Measurements from ENCODE around the gene NAT16. TPM values are rescaled to one million over a fixed set of nuclear protein-coding genes. Genes with fewer than 3 reads are reported as not detected.

NAT16 gene
- total and polyA plus RNA-seq, 9 of the 15 experiments (the other 6 are each of a cell fraction or from before 2014, with no cell fraction given) = 0.04 TPM; not detected in 8

DNA sequence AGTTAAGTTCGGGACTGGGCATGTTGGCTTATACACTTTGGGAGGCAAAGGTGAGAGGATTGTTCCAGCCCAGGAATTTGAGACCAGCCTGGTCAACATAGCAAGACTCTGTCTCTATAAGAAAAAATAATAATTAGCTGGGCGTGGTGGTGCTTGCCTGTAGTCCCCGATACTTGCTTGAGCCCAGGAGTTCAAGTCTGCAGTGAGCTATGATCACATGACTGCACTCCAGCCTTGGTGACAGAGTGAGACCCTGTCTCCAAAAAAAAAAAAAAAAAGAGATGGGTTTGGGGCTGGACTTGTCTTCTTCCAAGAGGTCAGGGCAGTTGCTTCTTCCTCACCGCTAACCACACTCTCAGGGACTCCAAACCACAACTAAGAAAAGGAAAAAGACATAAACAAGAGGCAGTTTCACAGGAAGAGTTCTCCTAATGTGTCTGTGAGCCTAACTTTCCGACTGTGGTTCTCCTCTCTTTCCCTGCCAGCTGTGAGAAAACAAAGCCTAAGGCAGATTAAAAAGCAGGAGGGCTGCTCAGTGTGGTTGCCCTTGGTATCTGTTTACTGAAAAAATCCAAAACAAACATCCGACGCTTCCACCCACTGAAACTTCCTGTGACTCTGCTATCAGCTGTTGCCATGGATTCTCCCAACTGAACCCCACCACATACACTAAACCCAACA is 55.6 kb downstream of the NAT16 start:
- FAIRE-seq = no peak
- Histone ChIP-seq H3K4me2 (ENCODE audit: insufficient read depth, low read length) (no peak overlapping the region), H3K4me3 (no peak overlapping the region), H3K4me1 (replicated peaks in 1 of 2; ENCODE audit: control insufficient read depth in 2 of 2, insufficient read depth in 2 of 2, low read length in 2 of 2) (peaks cover 30 to 42% of the 10 kb centered on the region in 2 experiments), H3K36me3 (ENCODE audit: control insufficient read depth, insufficient read depth, low read length) (no peaks in the 10 kb centered on the region), H3K9me1 (ENCODE audit: control insufficient read depth, insufficient read depth, low read length) (no peaks in the 10 kb centered on the region), H3K9me3 (replicated peaks; ENCODE audit: control insufficient read depth, insufficient read depth, low read depth, low read length) (no peaks in the 10 kb centered on the region), H3K27me3 (ENCODE audit: control insufficient read depth in 2 of 2, insufficient read depth in 2 of 2, low read length in 2 of 2) (no peaks in the 10 kb centered on the region), H3K79me2 (ENCODE audit: control insufficient read depth, insufficient read depth, low read length) (no peaks in the 10 kb centered on the region), H4K20me1 (replicated peaks; ENCODE audit: control insufficient read depth, insufficient read depth, low read length) (no peaks in the 10 kb centered on the region), H3K27ac (ENCODE audit: extremely low read depth, low read depth, low read length) (peak overlapping the region; percentile 14; the same call in 1 of the 3 replicates), H3K9ac (ENCODE audit: insufficient read depth in 1 of 2, low read depth in 2 of 2, low read length in 2 of 2) (0 out of 4 replicates have a peak overlapping the region, but pooled peaks of 1 of the 2 experiments have one; percentile 11), H2AFZ (ENCODE audit: low read depth, low read length) (peak overlapping the region; percentile 63)
- CTCF ChIA-PET (ENCODE audit: low intra/inter-chr PET ratio) = interaction anchor here (0.6 to 0.9 kb wide), 2 partner anchors 47 to 227 kb away, joined by 3 read pairs; no protein-coding TSS in a partner anchor
- intact Hi-C loops (cut with micrococcal nuclease) (no loop called here), in situ Hi-C loops (cut with MboI) (no loop called here)
- no TSS peak for BruUV-seq (replicated peaks)
- no peak for DNase-seq (ENCODE audit: extremely low read depth in 1 of 4, low spot score in 3 of 4)
- WGBS (ENCODE audit: insufficient coverage, low coverage, missing lambda C conversion rate) = 29% methylated on average over 7 of the region's 7 CpGs
- no peak for ATAC-seq
- POLR2A ChIA-PET = interaction anchor here (0.8 to 2.7 kb wide), 4 partner anchors 10 to 23 kb away, joined by 3 to 13 read pairs (median 6); no protein-coding TSS in a partner anchor
- TF ChIP-seq SMAD3 (CRISPR knock-in tag; conservative IDR thresholded peaks at IDR 0.05) = no peak
- no peak for TF ChIP-seq TAF15 (IDR thresholded peaks at IDR 0.05; ENCODE audit: low read depth, low read length)
- TF ChIP-seq NRF1 (conservative IDR thresholded peaks at IDR 0.05 in 1 of 2, IDR thresholded peaks at IDR 0.05 in 1 of 2) = no peak
- no peak; the same call in 1 of the 2 replicates for TF ChIP-seq SMARCE1 (IDR thresholded peaks at IDR 0.05)
- no peak for TF ChIP-seq SRSF9 (IDR thresholded peaks at IDR 0.05; ENCODE audit: borderline replicate concordance, low read depth, low read length)
- TF ChIP-seq ZNF584 (CRISPR knock-in tag; IDR thresholded peaks at IDR 0.05; ENCODE audit: low read depth) = peak; percentile 22; the same call in 1 of the 2 replicates
- TF ChIP-seq, protein P1, sequence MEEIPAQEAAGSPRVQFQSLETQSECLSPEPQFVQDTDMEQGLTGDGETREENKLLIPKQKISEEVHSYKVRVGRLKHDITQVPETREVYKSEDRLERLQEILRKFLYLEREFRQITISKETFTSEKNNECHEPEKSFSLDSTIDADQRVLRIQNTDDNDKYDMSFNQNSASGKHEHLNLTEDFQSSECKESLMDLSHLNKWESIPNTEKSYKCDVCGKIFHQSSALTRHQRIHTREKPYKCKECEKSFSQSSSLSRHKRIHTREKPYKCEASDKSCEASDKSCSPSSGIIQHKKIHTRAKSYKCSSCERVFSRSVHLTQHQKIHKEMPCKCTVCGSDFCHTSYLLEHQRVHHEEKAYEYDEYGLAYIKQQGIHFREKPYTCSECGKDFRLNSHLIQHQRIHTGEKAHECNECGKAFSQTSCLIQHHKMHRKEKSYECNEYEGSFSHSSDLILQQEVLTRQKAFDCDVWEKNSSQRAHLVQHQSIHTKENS (CRISPR knock-in tag; IDR thresholded peaks at IDR 0.05) = no peak
- TF ChIP-seq, protein P2, sequence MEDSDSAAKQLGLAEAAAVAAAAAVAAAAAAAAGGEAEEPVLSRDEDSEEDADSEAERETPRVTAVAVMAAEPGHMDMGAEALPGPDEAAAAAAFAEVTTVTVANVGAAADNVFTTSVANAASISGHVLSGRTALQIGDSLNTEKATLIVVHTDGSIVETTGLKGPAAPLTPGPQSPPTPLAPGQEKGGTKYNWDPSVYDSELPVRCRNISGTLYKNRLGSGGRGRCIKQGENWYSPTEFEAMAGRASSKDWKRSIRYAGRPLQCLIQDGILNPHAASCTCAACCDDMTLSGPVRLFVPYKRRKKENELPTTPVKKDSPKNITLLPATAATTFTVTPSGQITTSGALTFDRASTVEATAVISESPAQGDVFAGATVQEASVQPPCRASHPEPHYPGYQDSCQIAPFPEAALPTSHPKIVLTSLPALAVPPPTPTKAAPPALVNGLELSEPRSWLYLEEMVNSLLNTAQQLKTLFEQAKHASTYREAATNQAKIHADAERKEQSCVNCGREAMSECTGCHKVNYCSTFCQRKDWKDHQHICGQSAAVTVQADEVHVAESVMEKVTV (CRISPR knock-in tag; IDR thresholded peaks at IDR 0.05) = 0 out of 2 replicates have a peak, but pooled peaks have one; percentile 15
